Loucy (cell line): Measurements from ENCODE around the gene LINC01488.

Source experiments
- CTCF ChIP-seq: fragments of 200-600 bp; sonication (generic); conservative IDR thresholded peaks from 2 replicates; pipeline ENCODE4 v1.5.1; 2014; ENCODE audit warnings: mild to moderate bottlenecking, antibody characterized with exemption, low read length
- EZH2phosphoT487 ChIP-seq: fragments of 200-600 bp; IDR thresholded peaks from 2 replicates; pipeline ENCODE4 v1.6.1; 2018; ENCODE audit warnings: antibody characterized with exemption, mild to moderate bottlenecking, moderate library complexity, borderline replicate concordance

- TF ChIP-seq CTCF (no peak), EZH2phosphoT487 (no peak)
Measured at GRCh38 chr11:69483170-69483569, 1.7 kb downstream of the LINC01488 start.
